Stomach (tissue), 4 donors: ENCODE data around the gene PRMT7.

Experiments
- CTCF ChIP-seq, 7 experiments: fragments of 450-650 bp in 4 of 7; fragments of 200-600 bp in 3 of 7; sonication (generic) in 3 of 7; IDR thresholded peaks; one replicate each; pipeline ENCODE4 v1.5.1; 2016 to 2019; ENCODE audit warnings: antibody characterized with exemption in 7 of 7, control low read depth in 2 of 7, mild to moderate bottlenecking in 1 of 7
- EP300 ChIP-seq: sonication (generic); formaldehyde crosslinking; IDR thresholded peaks from one replicate; pipeline ENCODE4 v1.6.1; 2017; ENCODE audit warnings: antibody characterized with exemption
- POLR2AphosphoS5 ChIP-seq, 3 donors: sonication (generic); formaldehyde crosslinking; IDR thresholded peaks; one replicate each; pipeline ENCODE4 v1.6.1; 2016; ENCODE audit warnings: antibody characterized with exemption in 3 of 3

- TF ChIP-seq POLR2AphosphoS5 (IDR thresholded peaks at IDR 0.05) (no peak), CTCF (IDR thresholded peaks at IDR 0.05) (no peak), EP300 (no peak)
Measured at GRCh38 chr16:68357521-68357922, 46.7 kb downstream of the PRMT7 start.
